HG03064 (cell line): ENCODE results near the gene FHOD3.
"Not testable (repeated sequence)": the region's sequence is repeated elsewhere in the genome, so short reads cannot be mapped to it uniquely, and the experiment has no call there.

Experiments
- ATAC-seq: cut with Tn5 transposase; IDR thresholded peaks from one replicate; pipeline ENCODE4 v1.9.1; 2021; ENCODE audit warnings: low read depth; ENCODE audit not compliant: unreplicated experiment

The FHOD3 gene

DNA sequence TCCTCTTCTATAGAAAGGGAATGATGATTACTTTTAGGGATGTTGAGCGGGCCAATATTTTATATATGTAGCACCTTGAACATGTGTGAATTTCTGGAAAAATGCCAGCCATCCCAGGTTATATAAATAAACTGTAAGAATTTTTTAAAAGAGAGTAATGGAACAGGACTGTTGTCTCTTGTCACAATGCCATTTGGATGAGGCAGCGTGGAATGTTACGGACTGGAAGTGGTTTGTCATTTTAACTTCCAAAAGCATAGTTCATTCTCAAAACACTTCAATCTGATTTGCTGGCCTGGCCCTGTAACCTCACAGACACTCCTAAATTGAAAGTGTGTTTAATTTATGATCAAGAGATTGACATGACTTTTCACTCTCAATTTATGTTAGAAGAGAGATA lies 460.5 kb downstream of the FHOD3 start:
- no peak for ATAC-seq

DNA sequence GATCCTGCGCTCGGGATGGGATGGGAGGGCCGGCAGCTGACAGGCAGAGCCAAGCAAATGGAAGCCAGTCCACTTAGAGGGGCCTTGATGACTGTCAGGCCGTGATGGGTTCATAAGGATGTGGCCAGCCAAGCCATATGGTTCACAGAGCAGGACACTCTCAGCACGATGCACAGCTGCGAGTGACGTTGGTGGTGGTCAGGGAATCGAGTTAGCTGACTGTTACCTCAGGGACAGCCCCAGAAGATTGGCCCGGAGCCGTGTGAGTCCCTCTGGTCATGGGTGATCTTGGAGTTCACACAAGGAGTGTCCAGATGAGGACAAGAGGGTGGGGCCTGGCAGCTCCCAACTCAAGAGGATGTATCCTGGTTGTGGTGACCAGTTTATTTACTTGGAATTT lies 461.1 kb downstream of the FHOD3 start:
- no peak for ATAC-seq

DNA sequence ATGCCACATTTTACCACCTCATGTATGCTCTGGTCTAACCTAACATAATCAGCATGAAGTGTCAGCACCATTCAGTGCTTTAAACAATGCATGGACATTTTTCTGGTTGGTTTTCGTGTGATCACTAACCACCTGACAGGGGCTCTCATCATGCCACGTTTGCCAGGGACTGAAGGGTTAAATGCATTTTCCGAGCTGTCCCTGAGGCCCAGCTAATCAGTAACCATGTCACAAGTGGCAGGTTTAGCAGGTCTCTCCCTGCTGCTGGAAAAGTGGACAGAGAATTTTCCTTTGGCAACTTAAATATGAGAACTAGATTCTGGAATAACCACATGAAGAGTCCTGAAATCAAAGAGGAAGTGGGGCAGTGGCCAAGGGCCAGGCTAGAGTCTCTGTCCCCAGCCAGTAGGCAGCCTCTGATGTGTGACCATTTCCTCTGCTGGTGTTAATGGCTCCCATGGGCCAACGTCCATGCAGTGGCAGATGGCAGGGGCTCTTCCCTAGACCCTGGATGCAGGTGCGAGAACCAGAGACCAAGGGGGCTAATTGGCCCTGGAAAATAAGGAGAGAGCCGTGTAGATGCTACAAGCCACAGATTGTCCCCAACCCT lies 461.8 kb downstream of the FHOD3 start:
- ATAC-seq = no peak

DNA sequence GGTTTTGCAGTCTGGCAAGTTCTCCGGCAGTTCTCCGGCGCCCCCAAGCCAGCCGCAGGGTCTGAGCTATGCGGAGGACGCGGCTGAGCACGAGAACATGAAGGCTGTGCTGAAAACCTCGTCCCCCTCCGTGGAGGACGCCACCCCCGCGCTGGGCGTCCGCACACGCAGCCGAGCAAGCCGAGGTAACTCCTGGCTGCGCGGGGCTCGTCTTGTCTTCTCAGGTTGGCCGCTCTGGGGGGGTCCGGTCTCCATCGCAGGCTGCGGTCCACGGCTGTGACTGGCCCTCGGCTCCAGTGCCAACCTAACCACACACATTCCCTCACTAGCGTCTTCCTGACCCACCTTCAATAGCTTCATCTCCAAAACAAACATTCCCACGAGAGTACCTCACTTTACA lies 463.1 kb downstream of the FHOD3 start:
- ATAC-seq = no peak

DNA sequence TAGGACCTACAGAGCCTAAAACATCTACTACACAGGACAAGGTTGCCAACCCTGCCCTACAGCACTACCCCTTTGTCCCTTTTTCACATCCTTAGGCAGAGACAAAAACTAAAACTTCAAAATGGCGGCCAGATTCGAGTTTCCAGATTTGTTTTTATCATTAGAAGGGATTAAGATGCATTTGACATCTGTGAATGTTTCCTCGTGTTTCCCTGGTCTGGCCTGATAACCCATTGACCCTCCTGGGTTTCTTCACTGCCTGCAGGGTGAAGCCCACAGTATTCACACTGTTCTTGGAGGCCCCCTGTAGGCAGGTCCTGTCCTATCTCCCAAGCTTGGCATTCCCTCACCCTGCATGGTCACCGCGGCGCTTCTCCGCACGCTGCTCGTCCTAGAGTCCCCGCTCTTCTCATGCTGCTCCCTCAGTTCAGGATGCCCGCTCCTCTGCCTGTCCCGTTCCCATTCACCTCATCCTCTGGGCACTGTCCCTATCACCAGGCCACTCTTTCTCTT lies 463.7 kb downstream of the FHOD3 start:
- no peak for ATAC-seq

DNA sequence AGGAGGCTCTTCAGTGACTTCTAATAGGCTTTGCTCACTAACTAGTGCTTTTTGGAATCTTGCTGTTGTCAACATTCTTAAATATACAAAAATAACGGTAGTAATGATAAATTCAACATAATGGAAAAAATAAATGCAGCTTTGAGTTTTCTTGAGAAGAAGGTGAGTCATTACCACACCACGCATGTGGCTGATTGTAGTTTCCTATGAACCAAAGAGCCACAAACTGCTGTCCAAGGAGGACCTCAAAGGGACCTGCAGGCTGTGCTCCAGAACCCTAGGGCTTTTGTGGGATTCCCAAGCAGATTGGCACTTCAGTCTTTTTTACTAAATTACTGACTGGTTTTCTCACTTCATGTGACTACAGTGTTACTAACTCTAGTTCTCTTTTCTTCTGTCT lies 464.6 kb downstream of the FHOD3 start:
- no peak for ATAC-seq

DNA sequence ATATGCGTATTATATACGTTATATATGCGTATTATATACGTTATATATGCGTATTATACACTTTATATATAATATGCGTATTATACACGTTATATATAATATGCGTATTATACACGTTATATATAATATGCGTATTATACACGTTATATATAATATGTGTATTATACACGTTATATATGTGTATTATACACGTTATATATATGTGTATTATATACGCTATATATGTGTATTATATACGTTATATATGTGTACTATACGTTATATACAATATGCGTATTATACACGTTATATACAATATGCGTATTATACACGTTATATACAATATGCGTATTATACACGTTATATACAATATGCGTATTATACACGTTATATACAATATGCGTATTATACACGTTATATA lies 465.5 kb downstream of the FHOD3 start:
- ATAC-seq = not testable (repeated sequence)

DNA sequence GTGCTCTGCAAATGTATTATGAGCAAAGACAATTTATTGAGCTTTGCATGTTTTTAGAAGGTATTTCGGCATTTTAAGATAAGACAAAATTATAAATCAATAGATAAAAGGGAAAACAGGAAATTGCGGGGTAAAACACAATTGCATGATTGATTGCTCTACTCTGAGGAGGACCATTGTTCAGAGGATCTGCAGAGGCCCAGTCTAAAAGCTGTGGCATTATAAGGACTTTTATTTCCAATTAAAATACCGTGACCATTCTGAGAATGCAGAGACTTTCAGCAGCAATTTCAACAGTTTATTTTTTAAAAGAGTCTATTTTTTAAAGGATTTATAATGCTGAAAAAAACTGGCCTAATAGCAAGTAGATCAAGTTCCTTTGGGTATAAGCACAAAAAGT lies 469.3 kb downstream of the FHOD3 start:
- no peak for ATAC-seq

DNA sequence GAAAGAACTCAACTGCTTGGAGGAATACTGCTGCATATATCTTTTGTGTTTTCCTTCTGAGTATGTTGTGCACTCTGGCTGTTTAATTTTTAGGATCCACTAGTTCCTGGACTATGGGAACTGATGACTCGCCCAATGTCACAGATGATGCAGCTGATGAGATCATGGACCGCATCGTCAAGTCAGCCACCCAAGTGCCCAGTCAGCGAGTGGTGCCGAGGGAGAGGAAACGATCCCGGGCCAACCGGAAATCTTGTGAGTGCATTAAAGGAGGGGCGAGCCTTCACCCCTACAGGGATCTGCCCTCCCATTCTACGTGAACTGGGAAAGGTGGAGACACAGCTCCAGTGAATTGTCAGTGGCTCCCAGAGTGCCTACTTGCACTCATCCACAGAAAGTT lies 471.7 kb downstream of the FHOD3 start:
- no peak for ATAC-seq

DNA sequence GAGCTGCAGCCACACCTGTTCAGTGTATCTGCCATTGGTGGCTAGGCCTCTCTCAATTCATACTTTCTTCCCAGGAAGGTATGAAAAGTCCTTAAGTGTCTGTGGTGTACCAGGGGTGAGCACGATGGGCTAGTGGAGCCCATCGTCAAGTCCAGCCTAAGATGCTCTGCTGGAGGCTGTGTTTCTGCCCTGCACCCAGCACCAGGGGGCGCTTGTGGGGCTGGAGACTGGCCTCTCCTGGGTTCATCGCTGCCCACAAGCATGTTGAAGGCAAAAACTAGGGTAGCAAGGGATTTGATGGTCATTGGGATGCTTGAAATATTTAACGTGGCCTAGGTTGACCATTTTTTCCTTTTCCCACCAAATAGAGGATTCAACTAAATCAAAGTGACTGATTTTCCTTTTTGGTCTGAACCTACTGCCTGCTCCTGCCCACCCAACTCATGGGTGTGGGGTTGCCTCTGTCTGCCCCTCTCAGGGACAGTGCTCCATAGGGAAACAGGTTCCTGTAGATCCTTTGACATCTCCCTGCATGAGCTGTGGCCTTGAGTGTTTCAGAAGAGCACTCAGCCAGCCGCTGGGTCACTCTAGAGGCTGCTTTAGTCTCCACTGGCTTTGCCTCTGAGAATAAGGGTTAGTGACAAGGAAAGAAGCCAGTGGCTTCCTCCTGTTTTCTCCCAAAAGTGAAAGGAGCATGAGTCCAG lies 472.2 kb downstream of the FHOD3 start:
- ATAC-seq = no peak

DNA sequence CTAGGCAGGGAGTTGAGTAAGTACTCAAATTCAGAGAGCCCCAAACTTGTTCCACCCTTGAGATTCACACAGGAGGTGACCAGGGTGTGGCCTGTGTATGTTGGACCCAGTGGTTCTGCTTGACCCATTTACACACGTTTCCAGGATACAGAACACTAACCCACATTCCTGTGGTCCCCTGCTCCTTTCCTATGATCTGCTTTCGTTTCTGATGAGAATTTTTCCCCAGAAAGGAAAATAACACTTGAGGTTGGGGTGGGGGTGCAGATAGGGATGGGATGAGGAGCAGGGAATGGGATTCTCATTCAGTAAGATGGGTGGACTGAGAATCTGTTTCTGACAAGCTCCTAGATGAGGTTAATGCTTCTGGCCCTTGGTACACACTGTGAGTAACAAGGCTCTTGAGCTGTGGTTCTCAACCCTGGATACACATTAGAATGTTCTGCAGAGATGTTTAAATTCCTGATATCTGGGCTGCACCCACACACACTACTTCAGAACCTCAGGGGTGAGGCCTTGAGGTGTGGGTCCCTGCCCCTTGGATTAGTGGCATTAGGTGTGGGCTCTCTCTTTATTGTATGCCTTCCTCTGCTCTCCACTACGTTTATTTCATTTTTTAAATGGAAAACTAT lies 472.9 kb downstream of the FHOD3 start:
- no peak for ATAC-seq

DNA sequence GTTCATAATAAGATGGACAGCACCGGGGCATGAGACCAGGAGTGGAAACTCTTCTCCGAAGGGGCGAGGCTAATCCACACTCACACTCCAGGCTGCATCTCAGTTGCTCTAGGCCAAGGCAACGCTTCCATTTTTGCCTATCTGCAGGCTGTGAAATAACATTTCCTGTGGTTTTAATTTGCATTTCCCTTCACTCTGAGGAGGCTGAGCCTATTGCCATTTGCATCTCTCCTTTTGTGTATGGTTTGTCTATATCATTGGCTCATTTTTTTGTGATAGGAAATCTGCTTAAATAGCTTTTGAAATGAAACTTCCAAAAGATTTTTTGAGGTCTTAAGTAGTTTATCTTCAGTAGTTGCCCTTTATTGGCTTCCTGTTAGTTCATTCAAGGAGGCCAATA lies 473.7 kb downstream of the FHOD3 start:
- no peak for ATAC-seq

DNA sequence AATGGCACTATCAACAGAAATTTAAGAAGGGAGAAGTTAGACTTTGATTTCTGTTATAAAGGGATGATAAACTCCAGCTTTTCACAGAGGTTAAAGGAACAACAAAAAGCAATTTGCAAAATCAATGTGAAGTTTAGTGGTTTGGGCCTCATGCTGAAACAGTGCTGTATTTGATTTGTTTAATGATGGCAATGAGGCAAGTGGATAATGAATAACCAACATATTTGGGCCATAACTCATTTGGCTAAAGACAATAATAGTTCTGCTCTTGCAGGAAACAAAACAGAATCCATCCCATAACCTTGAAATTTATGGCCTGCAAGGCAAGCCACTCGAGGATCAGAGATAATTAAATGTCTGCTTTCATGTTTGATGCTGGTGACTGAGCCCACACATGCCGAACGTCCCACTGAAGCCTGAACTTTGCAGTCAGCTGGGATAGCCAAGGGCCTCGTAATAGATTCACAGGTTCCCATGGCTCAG lies 474.8 kb downstream of the FHOD3 start:
- ATAC-seq = no peak

DNA sequence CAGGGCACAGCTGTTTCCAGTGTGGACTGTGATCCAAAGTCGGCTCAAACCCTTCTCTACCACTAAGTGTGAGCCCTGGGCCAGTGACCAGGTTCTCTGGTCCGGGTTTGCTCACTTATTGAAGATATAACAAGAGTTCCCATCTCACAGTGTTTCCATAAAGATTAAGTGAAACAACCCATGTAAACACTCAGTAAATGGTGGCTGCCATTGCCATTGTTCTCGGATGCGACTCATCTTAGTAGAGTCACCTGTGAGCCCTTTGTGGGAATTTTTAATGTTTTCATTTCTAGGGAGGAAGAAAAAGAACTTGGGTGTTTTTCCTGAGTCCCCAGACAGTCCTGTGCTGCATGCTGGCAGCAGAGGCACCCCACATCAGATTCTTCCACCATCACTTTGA lies 477.9 kb downstream of the FHOD3 start:
- ATAC-seq = no peak

DNA sequence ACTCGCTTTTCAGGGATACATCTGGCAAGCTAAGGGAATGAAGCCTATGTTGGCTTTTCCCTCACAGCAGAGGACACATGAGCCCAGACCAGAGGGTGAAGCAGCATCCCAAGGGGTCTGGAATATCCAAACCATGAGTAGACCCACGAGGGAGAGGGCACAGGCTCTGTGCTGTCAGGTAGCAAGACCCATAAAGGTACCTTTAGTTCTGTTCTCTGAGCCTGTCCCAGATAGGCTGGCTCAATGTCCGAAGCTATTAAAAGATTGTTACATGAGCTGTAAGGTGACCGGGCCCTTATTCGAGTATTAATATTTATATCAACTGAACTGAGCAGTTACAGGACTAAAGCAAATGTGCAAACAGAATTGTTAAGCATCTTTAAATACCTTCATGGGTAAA lies 479.1 kb downstream of the FHOD3 start:
- no peak for ATAC-seq

DNA sequence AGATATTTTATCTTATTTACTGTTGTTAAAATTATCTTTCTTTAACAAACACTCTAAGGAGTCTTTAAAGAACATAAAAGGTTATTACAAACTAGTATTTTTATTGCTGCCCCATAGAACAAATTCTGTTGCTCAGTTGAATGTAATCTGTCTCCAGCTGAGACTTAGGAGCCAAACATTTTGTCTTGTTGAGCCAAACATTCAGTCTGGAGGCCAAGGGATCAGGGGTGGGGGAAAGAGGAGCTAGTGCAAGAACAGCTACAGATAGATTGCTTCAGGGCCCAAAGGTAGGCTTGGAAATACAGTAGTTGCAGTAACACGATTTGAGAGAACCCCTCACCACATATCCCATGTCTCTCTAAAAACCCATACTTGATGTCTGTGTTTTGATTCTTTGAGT lies 480.1 kb downstream of the FHOD3 start:
- ATAC-seq = no peak

DNA sequence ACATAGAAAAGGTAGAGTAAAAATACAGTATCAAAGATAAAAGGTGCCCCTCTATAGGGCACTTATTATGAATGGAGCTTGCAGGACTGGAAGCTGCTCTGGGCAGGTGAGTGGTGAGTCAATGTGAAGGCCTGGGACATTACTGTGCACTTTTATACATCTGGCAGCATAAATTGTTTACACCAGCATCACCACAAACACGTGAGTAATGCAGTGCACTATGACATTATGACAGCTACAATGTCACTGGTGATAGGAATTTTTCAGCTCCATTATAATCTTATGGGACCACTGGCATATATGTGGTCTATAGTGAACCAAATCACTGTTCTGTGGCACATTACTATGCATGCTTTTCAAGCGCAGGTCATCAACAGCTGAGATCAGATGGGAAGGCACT lies 483.2 kb downstream of the FHOD3 start:
- ATAC-seq = no peak

DNA sequence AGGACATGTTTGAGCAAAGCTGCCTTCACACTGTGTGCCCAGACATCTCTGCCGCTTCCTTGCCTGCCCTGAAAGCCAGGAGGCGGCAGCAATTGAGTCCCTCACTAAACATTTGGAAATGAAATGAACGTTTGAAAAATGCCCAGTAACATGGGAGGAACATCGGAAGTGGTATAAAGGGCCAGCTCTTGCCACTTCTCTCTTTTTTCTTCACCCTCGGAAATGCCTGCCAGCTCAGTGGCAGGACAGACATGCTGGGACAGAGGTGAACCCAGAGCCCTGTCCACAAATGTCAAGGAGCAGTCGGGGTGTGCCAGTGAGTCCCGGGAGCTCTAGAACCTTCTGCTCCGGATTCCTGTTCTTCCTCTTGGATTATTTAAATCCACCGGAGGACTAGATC lies 485.2 kb downstream of the FHOD3 start:
- no peak for ATAC-seq

DNA sequence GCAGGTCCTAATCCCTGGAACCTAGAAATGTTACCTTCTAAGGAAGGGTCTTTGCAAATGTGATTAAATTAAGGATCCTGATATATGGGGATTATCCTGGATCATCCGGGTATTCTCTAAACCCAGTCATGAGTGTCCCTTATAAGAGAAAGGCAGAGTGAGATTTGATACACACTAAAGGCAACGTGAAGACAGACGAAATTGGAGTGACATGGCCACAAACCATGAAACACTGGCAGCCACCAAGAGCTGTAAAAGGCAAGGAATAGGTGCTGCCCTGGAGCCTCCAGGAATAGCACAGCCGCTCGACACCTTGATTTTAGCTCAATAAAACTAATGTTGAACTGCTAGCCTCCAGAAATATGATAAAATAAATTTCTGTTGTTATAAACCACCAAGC lies 486.3 kb downstream of the FHOD3 start:
- ATAC-seq = no peak

DNA sequence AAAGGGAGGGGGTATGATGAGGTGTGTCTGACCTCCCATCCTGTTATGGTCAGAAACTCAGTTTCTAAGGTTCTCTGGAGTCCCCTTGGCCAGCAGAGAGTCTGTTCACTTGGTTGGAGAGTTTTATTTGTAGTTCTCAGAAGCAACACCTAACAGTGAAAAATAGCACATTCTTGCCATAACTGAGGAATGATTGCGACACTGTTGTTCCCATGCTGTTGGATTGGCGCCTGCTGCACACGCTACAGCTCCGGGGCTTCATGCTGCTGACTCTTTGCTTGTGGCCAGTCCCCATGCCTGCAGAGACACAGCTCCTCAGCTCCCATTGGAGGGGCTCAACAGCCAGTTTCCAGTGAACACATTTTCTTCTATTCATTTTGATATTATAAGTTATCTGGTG lies 489.2 kb downstream of the FHOD3 start:
- ATAC-seq = no peak

DNA sequence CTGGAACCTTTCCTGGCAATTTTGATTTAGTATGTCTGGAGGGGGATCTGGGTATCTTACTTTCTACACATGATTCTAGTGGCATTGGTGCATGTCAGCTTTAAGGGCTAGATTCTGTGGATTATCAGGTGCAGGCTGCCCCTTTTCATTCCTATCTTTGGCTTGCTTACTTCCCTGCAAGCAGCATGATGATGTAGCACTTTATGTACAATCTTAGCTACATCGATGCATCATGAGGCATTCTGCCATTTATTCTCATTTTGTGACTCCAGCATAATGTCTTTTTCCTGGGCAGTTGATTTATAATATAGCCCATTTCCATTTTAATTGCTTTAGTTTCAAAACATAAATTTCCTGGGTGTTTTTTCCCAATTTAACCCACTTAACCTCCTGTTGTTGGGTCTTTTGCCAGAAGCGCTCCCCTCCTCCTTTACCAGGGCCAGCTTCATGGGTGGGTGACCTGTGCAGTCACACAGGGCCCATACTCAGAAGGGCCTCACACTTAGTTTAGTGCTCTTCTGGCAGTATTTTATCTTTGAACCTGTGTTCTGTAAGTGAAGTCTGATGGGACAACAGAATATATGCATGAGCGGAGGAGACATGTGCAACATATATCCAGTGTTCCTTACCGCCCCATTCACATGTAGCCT lies 495.2 kb downstream of the FHOD3 start:
- no peak for ATAC-seq
